Erythroblast (primary cell): ENCODE results near the gene PKM.
"Not testable (repeated sequence)": the region's sequence is repeated elsewhere in the genome, so short reads cannot be mapped to it uniquely, and the experiment has no call there.

Source experiments
- DNase-seq, 2 experiments: peaks; one replicate each; lab custom pipeline; 2025; lab: John Stamatoyannopoulos, UW
- GATA1 ChIP-seq: IDR thresholded peaks from 2 replicates; pipeline ENCODE4 v1.6.1; 2011; ENCODE audit warnings: low read depth, mild to moderate bottlenecking, control low read depth, low read length, moderate library complexity
- POLR2A ChIP-seq: IDR thresholded peaks from 2 replicates; pipeline ENCODE4 v1.6.1; 2011; ENCODE audit warnings: mild to moderate bottlenecking, low read length

The PKM gene

DNA sequence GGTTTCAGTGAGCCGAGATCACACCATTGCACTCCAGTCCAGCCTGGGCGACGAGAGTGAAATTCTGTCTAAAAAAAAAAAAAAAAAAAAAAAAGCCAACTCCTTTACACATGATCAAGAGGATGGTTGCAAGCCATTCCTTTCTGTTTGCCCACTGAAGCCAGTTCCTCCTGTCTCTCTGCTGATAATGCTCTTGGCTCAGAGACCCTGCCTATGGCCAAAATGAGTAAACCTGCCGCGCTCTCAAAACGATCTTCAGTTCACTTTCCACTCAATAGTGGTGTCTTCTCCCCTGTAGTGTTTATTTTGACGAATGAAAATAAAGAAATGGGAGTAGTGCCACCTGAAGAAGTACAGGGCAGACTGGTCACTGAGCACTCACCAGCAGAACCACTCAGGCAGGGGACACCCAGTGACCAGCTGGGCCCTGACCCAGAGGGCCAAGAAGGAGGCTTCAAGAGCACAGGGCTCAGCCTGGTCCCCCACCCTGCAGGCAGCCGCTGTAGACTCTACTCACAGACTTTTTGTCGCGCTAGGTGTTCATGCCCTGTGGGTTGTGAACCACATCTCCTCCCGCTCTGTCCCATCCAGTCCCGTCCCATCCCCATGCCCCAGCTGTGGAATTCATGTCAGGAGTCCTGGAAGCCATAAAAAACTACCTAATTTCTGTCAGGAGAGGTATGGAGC lies 57.0 kb downstream of the PKM start:
- DNase-seq = no peak
- no peak for TF ChIP-seq GATA1
- TF ChIP-seq POLR2A = no peak

DNA sequence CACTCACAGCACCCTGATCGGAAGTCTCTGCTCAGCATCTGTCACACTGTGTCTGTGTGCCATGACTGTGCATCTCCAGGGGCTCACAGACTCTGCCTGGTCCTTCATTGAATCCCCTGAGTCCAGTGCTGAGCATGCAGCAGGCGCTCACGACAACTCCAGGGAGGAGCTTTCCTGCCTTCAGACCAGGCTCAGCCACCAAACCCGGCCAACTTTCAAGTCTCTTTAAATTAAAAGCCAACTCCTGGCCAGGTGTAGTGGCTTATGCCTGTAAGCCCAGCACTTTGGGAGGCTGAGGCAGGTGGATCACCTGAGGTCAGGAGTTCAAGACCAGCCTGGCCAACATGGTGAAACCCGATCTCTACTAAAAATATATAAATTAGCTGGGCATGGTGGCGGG lies 57.6 kb downstream of the PKM start:
- no peak for DNase-seq
- TF ChIP-seq POLR2A (no peak), GATA1 (no peak)

DNA sequence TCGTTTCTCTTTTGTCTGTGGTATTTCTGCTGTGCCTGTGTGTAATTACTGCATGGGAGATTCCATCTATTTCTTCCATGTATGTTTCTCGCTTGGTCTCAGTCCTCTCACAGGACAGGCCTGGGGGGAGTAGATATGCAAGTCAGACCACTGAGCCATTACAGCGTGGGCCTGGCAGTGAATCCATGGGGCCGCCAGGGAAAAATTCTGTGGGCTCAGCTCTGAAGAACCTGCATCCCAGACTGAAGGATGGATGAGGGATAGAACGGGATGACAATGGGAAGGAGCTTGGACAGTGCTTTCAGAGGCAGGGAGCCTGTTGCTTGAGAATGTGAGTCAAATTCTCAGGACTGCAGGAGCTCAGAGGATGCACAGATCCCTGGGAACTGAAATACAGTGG lies 58.2 kb downstream of the PKM start:
- TF ChIP-seq GATA1 (no peak), POLR2A (no peak)
- no peak for DNase-seq

DNA sequence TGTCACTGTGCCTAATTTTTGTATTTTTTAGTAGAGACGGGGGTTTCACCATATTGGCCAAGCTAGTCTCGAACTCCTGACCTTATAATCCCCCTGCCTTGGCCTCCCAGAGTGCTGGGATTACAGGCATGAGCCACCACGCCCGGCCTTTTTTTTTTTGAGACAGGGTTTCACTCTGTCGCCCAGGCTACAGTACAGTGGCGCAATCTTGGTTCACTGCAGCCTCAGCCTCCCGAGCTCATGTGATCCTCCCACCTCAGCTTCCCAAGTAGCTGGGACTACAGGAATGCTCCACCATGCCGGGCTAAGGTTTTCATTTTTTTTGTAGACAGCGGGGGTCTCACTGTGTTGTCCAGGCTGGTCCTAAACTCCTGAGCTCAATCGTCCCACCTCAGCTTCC lies 59.0 kb downstream of the PKM start:
- DNase-seq = not testable (repeated sequence)

DNA sequence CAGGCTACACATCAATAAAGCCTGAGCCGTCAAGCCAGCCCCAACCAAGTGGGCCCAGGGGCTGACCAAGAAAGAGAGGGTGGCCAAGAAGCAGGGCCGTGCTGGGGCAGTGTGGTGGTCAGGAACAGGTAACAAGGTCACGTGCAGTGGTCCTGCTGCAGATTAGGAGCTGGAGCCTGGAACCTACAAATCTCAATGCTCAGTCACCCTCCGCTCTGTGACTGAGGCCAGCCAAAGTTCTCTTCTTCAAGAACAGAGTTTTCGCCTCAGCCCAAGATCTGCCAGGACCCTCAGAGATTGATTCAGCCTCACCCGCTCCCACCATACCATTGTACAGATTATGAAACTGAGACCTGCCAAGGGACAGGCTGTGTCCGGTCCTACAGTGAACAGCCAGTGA lies 60.3 kb downstream of the PKM start:
- TF ChIP-seq GATA1 = no peak
- no peak for TF ChIP-seq POLR2A
- no peak for DNase-seq

DNA sequence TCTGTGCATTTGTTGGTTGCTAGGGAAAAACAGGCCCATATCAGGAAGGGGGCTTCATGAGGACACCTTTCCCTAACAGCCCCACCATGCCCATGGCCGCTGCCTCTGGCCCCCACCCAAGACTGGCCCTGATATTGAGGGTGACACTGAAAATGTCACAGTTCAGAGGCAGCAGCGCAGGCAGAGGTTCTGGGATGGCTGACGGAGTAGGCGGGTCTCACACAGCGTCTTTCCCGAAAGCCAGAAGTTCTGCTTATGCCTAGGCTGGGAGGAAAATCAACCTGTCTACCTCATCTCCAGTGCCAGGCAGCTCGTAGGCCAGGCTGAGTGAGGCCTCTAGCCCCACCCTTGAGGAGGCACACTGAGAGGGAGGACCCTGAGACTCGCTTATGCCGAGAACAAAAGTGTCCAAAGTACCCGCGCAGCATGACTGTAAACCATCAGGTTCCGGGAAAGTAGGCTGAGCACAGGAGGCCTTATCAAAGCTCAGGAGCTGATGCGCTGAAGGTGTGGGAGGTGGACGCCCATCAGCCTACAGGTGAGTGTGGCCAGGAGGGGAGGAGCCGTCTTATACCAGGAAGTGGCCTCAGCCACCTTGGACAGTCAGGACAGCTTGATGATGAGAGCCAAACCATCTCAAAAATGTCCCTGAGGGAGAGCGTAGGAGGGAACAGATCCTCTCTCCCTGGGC lies 60.9 kb downstream of the PKM start:
- TF ChIP-seq GATA1 = no peak
- no peak for TF ChIP-seq POLR2A
- no peak for DNase-seq

DNA sequence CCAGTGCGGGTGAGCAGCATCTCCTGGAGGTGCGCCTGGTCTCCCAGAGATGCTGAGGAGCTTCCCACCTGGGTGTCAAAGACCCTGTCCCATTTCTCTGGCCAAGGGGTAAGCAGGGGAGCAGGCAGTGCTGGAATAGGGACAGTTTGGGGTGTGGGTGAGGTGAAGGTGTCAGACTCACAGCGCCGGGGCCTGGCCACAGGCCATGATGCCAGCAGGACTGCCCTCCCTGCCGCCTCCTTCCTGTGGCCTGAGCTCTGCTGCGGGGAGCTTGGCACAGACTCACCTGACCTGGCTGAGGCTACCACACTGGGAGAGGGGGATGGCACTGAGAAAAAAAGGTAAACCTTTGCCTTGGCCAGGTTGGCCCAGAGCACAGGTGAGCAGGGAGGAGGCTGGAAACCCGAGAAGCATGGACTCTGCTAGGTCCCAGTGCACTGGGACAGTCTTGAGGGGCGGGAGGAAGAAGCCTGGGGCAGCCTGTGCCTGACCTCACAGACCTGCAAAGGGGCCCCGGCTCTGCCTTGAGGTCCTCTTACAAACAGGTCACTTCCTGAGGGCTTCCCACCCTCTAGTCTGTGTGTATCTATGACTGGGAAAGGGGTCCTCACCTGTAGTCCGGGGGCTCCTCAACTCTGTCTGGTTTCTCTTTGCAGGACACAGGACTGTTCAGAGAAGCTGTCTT lies 61.6 kb downstream of the PKM start:
- DNase-seq = no peak
- no peak for TF ChIP-seq GATA1
- no peak for TF ChIP-seq POLR2A

DNA sequence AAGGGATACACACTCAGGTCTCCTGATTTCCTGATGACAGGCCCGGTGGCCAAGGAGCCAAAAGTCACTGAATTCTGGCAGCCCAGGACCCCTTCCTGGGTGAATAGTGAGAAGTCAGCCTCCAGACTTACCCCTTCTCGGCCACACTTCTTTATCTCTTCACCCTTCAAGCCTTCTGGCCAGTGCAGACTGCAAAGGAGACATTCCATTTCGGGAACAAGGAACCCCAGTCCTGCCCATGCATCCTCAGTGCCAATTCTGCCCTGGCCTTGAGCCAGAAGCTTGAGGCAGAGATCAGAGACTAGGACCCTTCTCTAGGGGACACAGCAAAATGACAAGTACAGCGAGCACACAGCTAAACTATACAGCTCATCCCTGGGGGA lies 62.2 kb downstream of the PKM start:
- DNase-seq = no peak
- TF ChIP-seq GATA1 (no peak), POLR2A (no peak)

DNA sequence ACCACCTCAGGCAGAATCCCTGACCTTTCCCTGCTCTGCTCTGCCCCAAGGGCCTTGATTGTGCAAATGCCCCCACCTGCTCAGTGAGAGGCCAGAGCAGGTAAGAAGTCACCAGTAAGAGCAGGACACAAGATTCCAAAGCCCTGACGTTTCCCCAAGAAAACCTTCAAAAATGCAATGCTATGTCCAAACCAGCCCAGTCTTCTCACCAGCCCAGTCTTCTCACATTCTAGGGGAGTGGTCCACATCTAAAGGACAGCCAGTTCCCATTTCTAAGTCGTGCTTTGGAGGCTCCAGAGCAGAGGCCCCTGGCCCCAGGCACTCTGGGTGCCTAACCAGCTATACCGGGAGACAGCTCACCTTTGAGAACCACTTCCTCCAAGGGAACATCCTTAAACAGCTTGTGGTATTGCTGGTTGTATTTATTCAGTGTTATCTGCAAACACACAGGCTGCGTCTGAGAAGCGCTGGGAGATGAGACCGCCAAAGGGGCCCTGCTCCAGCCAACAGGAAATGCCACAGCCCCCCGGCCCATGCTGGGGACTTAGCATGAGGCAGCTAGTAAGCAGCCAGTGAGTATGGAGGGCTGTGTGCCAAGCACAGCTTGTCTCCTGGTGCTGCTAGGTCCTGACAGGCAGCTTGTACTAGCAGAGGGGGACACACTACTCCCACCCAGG lies 62.7 kb downstream of the PKM start:
- TF ChIP-seq GATA1 (no peak), POLR2A (no peak)
- no peak for DNase-seq

DNA sequence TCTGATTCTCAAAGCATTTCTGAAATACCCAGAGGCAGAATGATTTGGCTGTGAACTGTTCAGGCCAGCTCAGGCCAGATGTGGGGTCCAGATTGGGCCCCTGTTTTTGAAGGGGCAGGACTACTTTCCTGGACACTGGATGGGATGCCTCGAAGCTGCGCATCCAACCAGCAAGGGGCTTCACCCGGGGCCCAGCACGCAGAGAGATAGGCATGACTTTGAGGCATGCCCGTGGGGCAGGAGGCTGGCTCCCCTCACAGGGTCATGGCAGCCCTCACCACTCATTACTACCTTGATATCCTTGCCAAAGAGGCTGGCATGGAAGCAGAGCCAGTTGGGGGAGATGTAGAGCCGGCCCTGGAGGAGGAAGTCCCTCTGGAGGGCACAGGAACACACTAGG lies 63.5 kb downstream of the PKM start:
- no peak for DNase-seq
- TF ChIP-seq POLR2A (no peak), GATA1 (no peak)

DNA sequence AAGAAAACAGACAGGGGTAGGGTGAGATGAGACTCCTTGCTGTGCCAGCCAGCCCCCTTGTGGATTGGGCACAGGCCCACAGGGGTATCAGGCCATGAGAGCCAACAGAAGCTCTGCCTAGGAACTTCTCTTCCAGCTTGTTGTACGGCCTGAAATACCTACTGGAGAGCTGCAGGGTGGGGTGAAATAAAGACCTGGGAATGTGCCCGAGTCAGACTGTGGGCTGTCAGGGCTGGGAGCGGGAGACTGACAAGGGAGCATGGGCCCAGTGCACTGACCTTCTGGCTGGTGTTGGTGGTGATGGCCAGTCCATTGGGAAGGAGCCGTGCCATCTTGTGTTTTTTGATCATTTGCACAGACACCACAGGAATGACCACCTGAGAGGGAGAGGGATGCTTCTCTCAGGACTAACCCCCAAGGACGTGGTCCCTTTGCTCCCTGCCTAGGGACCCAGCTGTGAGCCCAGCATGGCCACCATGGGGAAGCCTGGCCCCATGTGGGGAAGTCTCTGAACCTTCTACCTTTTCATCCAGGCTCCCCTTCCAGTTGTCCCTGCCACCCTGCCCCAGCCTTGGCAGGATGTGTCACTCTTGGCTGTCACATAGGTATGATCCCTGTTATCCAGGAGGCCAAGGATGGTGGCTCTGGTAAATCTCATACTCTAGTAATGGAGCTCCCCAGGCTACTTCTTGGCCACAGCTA lies 64.1 kb downstream of the PKM start:
- DNase-seq = no peak
- TF ChIP-seq GATA1 = no peak
- no peak for TF ChIP-seq POLR2A

DNA sequence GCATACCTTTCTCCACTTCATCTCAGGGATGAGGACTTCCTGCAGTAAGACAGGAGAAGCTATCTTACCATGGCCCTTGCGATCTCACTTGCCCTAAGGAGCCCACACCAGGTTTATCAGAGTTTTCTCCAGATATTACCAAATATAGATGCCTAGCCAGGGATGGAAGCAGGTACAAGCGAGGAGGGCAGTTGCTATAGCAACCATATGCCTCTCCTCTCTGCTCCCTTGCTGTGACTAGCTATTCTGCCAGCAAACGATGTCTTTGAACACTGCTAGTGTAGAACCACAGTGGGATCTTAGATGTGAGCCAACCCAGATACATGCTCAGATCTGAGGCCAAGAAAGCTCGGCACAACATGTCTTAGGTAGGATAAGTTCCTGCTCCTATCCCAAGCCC lies 67.3 kb downstream of the PKM start:
- TF ChIP-seq POLR2A = no peak
- TF ChIP-seq GATA1 = no peak
- DNase-seq = no peak

DNA sequence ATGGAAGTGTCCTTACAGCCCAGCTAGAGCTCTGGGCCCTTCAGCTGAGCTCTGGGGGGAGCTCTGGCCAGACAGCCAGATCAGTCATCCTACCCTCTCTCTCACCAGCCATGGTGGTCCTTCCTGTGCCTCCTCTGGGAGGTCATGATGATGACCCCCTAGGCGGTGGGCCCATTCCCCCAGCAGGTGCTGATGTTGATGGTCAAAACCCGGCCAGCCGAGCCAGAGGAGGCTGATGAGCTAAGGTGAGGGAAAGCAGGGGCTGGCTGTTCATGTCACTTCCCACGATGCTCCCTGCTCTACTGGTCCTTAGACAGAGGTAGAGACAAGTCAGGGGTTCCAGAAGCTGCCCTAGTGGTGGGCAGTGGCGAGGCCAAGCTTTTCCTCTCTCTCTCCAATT lies 68.4 kb downstream of the PKM start:
- no peak for DNase-seq
- TF ChIP-seq GATA1 = no peak
